GM12874 (cell line): ENCODE results near the gene GGACT.

Source experiments
- CTCF ChIP-seq: IDR thresholded peaks from 2 replicates; pipeline ENCODE4 v1.5.1; 2011; ENCODE audit warnings: low read depth, mild to moderate bottlenecking, control low read depth, low read length, moderate library complexity; ENCODE audit not compliant: insufficient read depth

GGACT gene

DNA sequence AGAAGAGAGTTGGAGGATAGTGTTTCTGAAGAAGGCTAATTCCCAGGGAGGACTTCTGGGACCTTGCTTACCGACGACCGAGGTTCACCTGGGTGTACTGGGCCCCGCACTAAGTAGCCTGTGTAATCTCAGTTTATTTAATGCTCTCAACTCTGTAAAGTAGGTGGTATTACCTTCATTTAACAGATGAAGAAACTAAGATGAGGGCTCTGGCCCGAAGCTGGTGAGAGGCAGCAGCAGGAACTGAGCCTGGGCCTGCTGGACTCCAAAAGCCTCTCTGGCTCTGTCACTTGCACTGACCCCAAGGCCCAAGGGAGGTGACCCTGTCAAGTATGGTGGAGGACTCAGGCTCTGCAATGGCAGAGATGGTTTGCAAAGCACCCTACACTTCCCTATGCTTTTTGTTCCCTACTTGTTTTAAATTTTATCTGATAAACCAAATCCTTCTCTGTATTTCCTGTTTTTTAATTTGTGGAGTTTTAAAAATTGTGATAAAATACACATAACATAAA, 50.6 kb downstream of the GGACT start:
- no peak for TF ChIP-seq CTCF

DNA sequence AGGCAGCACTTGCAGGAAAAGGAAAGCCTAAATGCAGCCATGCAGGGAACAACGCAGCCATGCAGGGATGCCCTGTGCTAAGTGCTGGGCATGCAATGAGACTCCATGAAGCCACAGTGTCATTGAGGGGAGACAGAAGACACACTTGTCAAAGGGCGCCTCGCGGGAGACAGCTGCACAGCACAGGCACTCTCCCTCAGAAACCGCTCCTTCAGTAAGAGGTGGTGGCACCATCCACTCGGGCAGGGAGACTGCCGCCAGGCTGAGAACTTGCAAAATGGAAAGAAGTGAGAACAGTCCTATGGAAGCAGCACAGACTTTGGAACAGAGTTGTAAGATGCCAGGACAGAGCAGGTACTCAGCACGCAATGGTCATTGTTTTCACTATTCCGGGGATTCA, 51.1 kb downstream of the GGACT start:
- no peak for TF ChIP-seq CTCF

DNA sequence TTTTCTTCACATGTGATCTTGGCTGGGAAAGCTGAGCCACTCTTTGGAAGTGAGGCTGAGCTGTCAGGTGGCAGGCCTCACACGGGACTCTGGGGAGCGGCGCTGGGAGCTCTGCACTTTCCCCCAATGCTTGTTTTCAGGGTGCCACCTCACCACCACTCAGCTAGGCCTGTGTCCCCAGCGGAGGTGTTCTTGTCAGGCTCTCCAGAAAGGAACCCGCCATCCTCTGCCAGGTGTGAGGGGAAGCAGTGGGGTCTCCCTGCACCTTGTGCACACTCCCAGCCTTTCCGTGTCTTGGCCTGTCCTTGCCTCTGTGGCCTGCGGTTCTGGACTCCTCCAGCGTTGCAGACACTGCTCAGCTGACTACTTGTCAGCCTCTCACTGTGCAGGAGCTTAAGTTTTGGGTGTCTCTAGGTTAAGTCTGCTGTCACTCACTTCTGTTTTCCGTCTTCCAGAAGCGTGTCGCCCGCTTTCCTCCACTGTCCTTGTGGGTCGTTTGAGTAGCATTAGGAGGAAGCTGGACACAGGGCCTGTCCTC, 51.9 kb downstream of the GGACT start:
- no peak for TF ChIP-seq CTCF

DNA sequence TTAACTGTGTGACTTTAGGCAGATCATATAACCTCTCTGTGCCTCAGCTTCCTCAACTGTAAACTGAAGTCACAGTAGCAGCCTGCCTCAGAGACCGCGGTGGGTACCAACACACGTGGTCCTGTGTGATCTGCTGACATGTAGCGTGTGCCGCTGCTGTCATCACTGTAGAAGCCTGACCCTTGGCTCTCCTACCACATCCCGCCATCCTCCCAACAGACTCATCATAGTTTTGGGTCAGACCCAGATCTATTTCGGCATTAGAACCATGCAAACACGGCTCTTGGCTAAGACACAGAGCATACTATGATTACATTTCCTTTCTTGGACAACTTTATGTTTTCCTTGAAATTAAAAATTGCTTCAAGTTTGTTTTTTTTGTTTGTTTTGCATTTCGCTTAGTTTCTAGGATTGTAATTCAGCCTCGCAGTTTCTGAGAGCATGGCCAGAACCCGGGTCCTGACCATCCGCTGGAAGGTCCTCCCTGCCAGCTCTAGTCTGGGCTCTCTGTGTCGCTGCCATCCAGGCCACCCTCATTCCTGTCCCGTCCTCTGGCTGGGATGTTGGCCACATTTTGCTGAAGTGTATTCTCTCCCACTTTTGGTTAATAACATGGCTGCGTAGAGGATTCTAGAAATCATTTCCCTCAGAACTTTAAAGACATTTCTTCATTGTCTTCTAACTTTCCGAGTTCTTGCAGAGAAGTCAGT, 53.0 kb downstream of the GGACT start:
- TF ChIP-seq CTCF, result no peak

- no peak for TF ChIP-seq CTCF
Measured at GRCh38 chr13:100534911-100535310, 53.7 kb downstream of the GGACT start.

- no peak for TF ChIP-seq CTCF
Measured at GRCh38 chr13:100534147-100534843, 54.3 kb downstream of the GGACT start.

DNA sequence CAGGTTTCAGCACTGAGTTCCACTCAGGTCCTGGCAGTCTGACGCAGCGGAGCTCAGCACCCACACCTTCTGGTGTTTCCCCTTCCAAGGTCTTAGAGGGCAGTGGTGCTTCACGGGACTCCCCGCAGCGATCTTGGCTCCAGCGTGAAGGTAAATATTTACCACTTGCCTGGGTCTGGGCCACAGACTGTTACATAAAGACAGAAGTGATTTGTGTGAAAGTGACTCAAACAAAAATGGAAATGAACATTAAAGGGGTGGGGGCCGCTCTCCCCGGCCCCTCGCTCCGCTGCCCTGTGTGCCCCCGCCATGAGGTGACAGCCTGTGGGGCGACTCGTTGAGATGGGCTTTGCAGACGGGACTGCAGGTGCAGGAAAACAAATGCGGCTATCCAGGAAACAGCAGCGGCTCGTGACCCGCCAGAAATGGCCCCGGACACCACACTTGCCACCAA, 55.0 kb downstream of the GGACT start:
- no peak for TF ChIP-seq CTCF
